Measurements from ENCODE around the gene GPRC5B.
A peak's percentile ranks its signal among the peaks of the same experiment; 100 is the strongest.

GPRC5B gene

DNA sequence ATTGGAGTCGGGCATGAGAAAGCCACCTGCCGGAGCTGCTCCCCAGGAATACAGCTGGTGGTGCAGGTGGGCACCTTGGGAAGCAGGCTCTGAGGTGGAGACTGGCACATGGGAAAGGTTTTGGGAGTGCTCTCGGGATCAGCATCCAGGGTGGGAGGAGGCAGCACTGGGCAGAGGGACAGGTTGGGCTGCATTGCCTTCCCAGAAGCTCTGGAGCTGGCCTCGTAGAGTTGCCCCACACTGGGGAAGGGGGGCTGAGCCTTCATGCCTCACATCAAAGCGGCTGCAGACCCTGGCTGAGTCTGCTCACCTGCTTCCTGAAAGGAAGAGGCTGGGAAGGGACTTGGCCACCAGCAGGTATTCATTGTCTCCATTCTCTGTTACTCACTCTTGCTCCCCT is 13.5 kb upstream of the GPRC5B start:
- DNase-seq (ENCODE audit: low read depth, low spot score): no peak

DNA sequence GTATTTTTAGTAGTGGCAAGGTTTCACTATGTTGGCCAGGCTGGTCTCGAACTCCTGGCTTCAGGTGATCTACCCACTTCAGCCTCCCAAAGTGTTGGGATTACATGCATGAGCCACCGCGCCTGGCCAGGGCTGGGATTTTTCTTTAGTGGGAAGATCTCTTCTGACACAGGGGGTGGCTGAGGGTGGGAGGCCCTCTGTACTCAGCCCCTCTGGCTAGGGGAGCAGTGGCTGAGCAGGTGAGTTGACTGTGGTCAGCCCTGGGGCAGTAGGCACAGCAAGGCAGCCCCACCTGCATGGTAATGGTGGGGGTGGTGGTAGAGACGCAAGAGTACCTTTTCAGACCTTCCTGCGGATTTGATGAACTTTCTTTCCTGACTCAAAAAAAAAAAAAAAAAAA is 12.3 kb upstream of the GPRC5B start:
- no peak for DNase-seq (ENCODE audit: low read depth, low spot score)

DNA sequence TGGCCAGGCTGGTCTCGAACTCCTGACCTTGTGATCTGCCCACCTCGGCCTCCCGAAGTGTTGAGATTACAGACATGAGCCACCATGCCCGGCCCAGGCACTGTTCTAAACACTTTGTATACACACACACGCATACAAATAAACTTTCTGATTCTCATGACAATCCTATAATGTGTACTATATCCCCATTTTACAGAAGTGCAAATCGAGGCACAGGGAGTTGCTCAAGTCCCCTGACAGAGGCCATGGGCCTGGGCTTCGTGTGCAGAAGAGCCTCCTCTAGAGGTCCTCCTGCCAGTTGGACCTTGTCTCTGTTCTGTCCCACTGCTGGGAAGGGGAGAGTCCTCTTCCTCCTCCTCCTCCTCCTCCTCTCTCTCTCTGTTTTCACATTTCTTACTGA is 9.9 kb upstream of the GPRC5B start:
- DNase-seq (ENCODE audit: low read depth, low spot score): no peak

DNA sequence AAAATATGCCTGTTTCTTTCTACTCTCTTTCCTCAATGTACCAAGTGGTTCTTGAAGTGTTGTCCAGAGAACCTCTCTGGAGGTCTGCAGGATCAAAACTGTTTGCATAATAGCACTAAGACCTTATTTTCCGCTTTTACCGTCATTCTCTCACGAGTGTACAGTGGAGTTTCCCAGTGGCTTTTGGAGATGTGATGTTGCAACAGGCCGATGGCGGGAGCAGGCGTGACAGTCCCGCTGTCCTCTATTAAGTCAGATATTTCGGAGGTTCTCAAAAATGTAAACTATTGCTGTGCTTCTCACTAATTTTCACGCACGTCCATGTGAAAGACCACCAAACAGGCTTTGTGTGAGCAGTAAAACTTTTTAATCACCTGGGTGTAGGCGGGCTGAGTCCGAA is 8.3 kb upstream of the GPRC5B start:
- no peak for DNase-seq (ENCODE audit: low read depth, low spot score)

DNA sequence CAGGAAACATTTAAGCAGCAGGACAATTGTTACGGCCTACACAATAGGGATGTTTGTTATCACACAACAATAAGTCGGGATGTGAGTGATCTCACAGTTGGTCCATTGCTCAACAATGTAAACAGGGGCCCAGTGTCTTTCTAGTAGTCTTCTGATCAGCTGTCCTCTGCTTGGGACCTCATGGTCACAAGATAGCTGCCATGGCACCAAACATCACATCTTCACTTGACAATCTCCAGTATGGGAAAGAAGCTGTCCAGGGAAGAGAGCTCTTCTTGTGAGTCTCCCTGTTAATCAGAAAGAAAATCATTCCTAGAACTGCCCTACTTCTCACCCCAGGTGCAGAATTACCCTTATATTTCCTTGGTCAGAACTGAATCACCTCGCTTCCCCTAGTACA is 6.3 kb upstream of the GPRC5B start:
- DNase-seq (ENCODE audit: low read depth, low spot score): no peak

DNA sequence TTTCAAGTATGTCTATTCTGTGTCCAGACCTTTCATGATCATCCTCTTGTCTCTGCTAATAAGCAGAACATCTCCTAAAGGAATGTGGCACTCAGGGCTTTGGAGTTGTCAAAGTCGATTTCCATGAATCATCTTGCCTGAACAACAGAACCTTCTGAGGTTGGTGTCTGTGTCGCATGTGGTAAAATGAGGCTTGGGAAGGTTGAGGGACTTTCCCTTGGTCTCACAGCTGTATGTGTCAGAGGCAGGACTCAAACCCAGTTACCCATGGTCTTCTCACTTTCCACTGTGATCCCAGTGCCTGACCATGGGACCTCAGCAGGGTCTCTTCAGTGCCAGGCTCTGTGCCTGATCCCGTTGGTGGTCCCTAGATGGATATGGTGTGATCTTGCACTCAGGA is 4.2 kb upstream of the GPRC5B start:
- DNase-seq (ENCODE audit: low read depth, low spot score): no peak

DNA sequence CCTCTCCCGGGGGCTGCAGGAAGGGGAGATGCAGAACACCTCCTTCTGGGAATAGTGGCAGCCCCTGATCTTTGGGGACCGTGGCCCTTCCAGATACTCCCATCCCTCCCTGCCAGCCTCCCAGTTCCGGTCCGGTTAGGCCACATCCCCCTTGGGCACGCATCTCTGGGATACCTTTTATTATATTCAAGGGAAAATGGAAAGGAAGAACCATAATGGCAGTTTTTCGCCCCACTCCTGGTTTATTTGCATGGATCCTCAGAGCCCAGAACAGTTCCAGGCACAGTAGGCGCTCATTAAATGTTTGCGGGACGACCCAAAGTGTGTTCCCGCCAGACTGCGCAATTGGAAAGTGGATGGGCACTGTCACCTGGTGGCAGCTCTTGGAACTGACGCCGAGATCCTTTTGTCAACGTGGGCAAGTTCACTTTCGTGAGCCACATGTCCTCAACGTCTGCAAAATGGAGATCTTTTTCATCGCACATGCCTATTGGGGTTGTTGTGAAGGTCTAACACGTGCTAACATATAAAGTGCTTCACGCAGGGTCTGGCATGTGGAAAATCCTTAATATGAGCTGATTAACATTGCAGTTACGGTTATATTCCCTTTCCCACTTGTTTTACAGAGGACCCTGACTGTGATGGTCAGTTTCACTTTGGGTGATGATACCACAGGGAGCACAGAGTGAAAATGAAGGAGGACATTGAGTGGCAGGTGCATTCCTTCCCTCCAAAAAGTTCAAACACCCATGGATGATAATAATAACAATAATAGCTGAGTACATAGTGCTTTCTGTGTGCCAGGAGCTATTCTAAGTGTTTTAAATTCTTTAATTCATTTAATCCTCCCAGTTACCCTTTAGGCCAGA is 1.7 kb upstream of the GPRC5B start:
- DNase-seq (ENCODE audit: low read depth, low spot score): peak; percentile 69

DNA sequence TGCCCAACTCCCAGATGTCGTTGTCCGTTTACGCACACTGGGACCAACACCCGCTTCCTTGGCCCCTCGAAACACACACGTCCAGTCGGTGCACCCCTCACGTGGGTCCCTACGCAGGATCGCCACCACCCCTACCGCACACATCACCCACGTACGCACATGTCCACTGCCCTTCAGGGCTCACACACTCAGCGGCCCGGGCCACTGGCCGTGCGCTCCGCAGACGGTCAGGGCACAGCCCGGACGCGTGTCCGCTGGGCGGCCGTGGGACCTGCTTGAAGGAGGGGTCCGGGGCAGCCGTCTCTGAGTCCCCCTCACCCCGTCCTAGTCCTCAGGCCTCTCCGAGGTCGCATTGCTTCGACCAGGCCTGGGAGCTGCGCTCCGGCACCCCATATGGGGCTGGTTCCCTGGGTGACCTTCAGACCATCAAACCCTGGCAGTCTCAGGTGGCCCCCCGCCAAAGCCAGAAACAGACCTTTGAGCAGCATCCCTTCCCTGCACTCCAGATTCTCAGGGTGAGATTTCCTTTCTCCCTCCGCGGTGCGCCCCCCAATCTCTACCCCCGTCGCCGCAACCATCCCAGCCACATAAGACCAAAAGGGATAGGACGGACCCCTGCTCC is 914 bp upstream of the GPRC5B start:
- no peak for DNase-seq (ENCODE audit: low read depth, low spot score)

DNA sequence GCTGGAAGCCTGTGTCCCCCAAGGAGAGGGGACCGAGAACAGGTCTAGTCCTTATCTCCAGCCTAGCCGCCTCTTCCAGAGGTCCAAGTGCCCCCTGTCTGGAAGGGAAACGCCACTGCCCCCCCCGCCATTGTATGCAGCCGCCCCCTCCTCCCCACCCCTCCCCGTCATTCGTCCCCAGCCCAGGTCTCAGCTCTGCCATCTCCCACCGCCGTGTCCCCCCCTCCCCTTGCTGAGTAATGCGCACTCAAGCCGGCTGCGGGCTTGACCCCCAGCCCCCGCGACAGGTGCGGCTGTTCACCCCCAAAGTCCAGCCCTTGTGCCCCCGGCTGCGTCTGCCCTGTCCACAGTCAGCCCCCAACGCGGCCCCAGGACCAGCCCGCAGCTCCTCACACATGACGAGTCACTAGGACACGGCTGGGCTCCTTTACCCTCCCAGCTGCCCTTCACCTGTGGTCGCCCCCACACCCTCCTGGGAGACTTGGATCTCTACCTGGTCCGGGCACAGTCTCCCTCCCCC is 622 bp downstream of the GPRC5B start:
- no peak for DNase-seq (ENCODE audit: low read depth, low spot score)

DNA sequence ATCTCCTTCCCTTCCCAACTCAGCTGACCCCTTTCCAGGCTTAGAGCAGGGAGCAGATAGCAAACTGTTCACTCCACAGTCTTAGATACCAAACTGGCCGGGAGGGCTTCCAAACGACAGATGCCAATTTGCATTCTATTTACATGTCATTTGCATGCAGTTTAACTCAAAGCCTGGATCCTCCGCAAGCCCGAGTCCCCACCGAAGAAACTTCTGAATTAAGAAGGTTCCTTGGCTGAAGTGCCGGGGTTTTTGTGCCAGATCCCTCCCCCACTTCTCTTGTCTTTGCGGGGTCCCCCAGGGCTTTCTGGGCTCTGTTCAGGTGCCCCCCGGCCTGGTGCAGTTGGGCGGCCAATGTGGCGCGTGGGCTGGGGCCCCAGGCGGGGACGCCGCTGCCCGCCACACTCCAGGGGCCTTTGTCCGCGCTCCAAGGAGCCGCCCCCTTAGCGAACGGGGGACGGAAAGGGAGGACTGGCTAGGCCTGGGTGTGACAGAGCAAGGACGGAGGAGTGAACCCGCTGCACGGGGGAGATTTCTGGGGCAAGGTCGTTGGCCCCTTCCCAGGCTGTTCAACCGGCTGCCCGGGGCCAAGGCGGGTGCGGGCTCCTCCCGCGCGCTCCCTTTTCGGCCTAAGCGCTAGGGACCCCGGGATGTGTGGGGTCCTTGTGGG is 1.2 kb downstream of the GPRC5B start:
- no peak for DNase-seq (ENCODE audit: low read depth, low spot score)

DNA sequence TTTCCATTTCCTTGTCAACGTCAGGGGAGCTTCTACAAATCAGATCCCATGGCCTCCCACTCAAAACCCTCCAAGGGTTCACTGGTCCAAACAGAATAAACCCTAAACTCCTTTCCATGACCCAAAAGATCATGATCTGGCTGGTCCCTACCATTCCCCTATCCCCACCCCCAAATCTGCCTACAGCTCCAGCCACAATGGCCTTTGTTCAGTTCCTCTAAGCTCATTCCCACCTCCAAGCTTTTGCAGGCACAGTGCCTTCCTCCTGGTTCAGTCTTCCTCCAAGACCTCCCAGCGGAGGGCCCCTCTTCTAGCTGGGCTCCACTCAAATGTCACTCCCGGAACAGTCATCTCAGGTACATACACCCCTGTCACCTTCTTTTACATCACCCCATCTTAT is 2.0 kb downstream of the GPRC5B start:
- no peak for DNase-seq (ENCODE audit: low read depth, low spot score)

DNA sequence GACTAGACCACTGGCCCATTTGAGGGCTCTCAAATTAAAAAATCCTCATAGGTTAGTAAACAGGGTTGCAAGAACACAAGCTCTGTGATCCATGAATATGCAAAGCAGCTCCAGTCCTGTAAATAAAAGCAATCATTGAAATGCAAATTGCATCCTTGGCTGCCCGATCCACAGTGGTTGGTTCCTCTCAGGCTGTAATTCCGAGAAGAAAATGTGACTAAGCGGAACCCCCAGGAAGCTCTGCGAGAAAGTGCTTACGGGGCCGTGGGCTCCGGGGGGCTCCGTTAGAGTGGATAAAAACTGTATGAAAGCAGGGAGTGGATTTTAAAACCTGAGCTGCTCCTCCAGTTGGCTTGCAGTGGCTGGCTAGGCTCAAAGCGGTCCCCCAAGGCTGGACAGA is 2.5 kb downstream of the GPRC5B start:
- DNase-seq (ENCODE audit: low read depth, low spot score): no peak

DNA sequence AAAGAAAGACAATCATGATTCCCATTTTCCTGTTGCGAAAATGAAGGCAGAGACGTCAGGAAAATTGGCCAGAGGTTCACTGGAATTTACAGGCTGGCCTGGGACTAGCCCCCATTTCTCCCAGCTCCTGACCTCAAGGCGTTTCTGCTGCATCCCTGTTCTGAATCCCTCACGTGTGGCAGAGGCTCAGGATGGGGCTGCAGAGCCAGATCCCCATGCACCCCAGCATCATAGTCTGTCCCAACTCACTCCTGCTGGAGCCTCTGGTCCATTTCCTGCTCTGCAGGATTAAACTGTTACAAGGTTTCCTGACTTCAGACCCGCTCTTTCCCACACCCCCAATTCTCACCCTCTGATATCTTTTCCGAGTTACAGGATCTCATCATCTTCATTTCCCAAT is 2.9 kb downstream of the GPRC5B start:
- no peak for DNase-seq (ENCODE audit: low read depth, low spot score)

DNA sequence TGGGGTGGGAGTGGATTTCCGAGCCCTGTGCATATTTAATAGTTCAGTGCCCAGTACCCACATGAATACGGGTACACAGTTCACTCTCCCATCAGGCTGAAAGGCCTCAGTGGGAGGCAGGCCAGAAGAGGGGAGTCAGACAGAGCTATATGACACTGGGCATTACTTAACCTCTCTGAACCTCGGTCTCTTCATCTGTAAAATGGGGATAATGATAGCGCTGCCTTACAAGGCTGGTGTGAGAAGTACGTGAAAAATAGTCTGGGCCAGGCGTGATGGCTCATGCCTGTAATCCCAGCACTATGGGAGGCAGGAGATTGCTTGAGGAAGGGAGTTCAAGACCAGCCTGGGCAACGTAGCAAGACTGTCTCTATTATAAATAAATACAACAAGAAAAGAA is 3.6 kb downstream of the GPRC5B start:
- no peak for DNase-seq (ENCODE audit: low read depth, low spot score)

DNA sequence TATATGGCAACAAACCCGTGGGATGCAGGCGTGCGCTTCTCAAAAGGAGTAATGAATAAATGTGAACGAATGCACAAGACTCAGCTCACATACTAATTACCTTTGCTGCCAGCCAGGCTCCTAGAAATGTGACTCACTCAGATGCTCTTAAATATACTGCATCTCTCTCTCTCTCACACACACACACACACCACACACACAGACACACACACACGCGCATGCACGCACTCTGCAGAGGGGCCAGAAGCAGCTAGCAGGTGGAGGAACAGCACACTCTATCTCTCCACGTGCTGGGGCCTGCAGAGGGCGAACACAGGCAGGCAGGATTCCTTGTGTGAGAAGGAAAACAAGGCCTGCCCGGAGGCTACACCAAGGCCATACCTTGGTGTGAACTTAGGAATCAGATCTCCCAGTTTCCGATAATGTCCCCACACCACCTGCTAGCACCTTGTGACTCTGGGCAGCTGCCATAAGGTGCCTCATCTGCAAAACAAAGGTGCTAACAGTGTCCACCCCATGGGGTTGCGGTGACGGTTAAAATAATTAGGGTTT is 5.3 kb downstream of the GPRC5B start:
- no peak for DNase-seq (ENCODE audit: low read depth, low spot score)

DNA sequence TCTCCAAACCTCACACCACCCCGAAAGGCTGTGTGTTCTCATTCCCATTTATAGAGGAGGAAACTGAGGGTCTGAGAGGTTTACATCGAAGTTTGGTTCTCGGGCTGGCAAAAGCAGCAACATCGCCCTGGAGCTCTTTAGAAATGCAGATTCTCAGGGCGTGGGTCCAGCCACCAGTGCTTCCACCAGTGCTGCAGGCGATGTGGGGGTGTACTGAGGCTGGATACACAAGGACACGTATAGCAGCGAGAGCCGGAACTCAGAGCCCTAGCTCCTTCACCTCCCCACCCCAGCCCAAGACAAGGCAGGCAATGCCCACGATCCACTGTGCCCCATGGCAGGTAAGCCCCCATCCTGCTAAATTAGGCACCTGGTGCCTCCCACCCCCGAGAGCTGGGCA is 5.9 kb downstream of the GPRC5B start:
- no peak for DNase-seq (ENCODE audit: low read depth, low spot score)

DNA sequence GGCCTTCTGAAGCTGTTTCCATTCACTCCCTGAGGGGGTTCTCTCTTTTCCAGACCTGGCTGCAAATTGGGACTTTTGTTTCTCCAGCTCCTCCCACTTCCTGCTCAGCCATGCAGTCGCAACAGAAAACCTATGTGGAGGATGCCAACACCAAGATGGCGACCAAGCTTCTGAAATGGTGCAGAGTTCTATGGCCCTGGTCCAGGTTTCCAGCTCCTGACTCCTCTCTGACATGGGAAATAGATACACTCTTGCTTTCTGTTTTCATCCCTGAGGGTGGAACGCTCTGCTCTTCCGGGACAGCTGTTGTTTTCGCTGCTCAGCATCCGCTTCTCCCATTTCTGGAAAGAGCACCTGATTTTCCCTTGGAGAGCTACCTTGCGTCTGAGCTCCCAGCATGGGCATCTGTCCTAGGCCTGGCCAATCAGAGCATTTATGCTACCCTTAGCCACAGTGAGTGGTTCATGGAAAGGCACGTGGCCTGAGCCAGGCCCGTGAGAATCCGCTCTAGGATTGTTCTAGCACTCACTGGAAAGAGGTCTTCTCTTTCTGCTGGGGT is 8.1 kb downstream of the GPRC5B start:
- DNase-seq (ENCODE audit: low read depth, low spot score): no peak

DNA sequence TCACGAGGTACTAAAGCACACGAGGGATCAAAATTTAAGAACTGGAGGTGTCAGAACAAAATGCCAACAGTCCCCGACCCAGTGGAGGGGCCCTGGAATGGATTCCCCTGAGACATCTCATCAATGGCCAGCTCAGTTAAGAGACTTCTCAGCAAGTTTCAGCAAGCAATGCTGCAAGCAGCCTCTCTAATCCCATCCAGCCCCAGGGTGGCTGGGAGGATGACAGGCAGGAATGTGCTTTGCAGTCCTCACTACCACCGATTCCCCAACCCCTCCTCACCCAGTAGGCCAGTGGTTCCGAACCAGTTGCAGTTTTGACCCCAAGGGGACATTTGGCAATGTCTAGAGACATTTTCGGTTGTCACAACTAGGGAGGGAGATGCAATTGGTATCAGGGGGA is 8.7 kb downstream of the GPRC5B start:
- DNase-seq (ENCODE audit: low read depth, low spot score): no peak

DNA sequence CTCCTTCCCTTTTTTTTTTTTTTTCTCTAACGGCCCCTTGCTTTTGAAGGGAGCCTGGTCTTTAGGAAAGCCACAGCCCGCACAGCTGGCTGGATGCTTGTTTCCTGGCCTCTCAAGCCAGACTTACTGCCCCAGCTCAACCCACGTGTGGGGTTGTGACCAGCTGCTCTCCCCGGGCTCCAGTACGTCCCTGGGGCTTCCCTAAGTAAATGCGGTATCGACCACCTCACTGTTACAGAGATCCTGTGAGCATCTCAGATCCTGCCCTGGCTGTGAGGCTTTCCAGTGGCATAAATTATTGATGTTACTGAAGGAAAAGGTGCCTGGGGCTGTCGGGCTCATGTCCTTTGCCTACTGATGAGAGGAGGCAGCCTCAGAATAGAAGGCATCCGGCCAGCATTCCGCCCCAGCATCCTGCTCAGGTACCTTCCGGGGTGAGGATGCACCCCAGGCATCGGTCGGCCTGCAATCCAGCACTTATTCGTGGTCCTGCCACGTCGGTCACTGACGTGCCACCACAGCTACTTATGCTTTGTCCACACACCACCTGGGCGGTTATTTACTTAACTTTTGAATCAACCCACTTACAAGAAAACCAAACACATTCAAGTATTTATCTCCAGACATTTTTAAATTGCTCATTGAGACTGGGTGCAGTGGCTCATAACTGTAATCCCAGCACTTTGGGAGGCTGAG is 9.6 kb downstream of the GPRC5B start:
- DNase-seq (ENCODE audit: low read depth, low spot score): no peak

DNA sequence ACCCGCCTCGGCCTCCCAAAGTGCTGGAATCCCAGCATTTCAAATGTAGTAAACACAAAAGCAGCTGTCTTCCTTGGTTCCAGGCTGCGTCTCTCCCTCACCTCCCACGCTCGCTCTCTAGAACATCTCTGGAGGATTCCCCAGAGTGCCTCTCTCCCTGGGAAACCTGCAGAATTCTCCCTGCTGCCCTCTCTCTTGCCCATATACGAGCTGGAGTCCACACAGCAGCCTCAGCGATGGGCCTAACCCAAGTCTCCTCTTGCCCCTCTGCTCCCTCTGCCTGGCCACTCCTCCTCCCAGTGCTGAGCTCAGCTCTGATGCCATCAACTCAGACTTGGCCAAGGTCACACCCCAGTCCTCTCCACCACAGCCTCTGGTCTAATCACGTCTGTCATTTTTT is 10.6 kb downstream of the GPRC5B start:
- no peak for DNase-seq (ENCODE audit: low read depth, low spot score)

DNA sequence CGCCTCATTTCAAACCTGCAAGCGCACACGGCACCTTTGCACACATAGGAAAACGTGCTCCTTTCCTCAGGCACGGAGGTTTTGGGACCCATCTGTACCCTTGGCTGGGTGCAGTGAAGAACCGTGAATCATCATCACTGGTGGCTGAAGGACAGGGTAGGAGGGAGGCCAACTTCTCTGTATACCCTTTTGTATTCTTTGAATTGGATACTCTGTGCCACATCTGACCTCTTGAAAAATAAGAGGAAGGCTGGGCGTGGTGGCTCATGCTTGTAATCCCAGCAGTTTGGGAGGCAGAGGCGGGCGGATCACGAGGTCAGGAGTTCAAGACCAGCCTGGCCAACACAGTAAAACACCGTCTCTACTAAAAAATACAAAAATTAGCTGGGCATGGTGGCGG is 11.7 kb downstream of the GPRC5B start:
- no peak for DNase-seq (ENCODE audit: low read depth, low spot score)

All from activated naive CD8-positive, alpha-beta T cell treated with anti-CD3 and anti-CD28 coated beads, Interleukin-2, amount 50 U/mL, for 16 hours (primary cell).